SK-N-SH treated with all-trans-retinoic acid at 6 μM for 48 hours (cell line): ENCODE results near the gene SYT3.
"Not testable (repeated sequence)": the region's sequence is repeated elsewhere in the genome, so short reads cannot be mapped to it uniquely, and the experiment has no call there.

ENCODE experiments used
- ATAC-seq: fragments of 200-7000 bp; cut with Tn5 transposase; 3 replicates; pipeline ENCODE4 v1.9.1; 2020; ENCODE audit warnings: mild to moderate bottlenecking, moderate library complexity
- ARNTL ChIP-seq: fragments of 450-650 bp; formaldehyde crosslinking; IDR thresholded peaks from 2 replicates; pipeline ENCODE4 v1.5.0; 2020; ENCODE audit warnings: low read depth, mild to moderate bottlenecking, moderate library complexity, borderline replicate concordance
- CSRNP3 ChIP-seq: fragments of 250-450 bp; sonication (Bioruptor Pico); IDR thresholded peaks from 2 replicates; pipeline ENCODE4 v1.5.1; 2021; ENCODE audit warnings: mild to moderate bottlenecking, moderate library complexity
- POU6F1 ChIP-seq: fragments of 250-450 bp; sonication (Bioruptor Pico); IDR thresholded peaks from 2 replicates; pipeline ENCODE4 v1.8.0; 2021; ENCODE audit warnings: low read depth, mild to moderate bottlenecking, moderate library complexity, borderline replicate concordance
- RARB ChIP-seq: fragments of 250-450 bp; sonication (Bioruptor Pico); IDR thresholded peaks from 2 replicates; pipeline ENCODE4 v1.8.0; 2021; ENCODE audit warnings: mild to moderate bottlenecking, moderate library complexity
- SNAI2 ChIP-seq: fragments of 250-450 bp; sonication (Bioruptor Pico); IDR thresholded peaks from 2 replicates; pipeline ENCODE4 v1.5.0; 2020; ENCODE audit warnings: mild to moderate bottlenecking, moderate library complexity
- TCF4 ChIP-seq: fragments of 250-450 bp; sonication (Bioruptor Pico); IDR thresholded peaks from 2 replicates; pipeline ENCODE4 v1.8.0; 2021; ENCODE audit warnings: mild to moderate bottlenecking, moderate library complexity, borderline replicate concordance
- TOX ChIP-seq: fragments of 250-450 bp; sonication (Bioruptor Pico); IDR thresholded peaks from 2 replicates; pipeline ENCODE4 v1.8.0; 2021; ENCODE audit warnings: mild to moderate bottlenecking, moderate library complexity, borderline replicate concordance
- ZC3H10 ChIP-seq: fragments of 250-450 bp; sonication (Bioruptor Pico); IDR thresholded peaks from 2 replicates; pipeline ENCODE4 v1.5.1; 2021; ENCODE audit warnings: mild to moderate bottlenecking, moderate library complexity
- ZNF70 ChIP-seq: fragments of 450-650 bp; formaldehyde crosslinking; IDR thresholded peaks from 2 replicates; pipeline ENCODE4 v1.5.0; 2020; ENCODE audit warnings: mild to moderate bottlenecking, moderate library complexity
- ZNF8 ChIP-seq: fragments of 450-650 bp; formaldehyde crosslinking; IDR thresholded peaks from 2 replicates; pipeline ENCODE4 v1.5.0; 2020; ENCODE audit warnings: mild to moderate bottlenecking, moderate library complexity

SYT3 gene

GRCh38 chr19:50624949-50625600, 14.6 kb downstream of the SYT3 start:
- no peak for TF ChIP-seq ZC3H10 (CRISPR knock-in tag)
- no peak for ATAC-seq

- peak; percentile 78 for ATAC-seq
Measured at GRCh38 chr19:50620394-50620906, 19.2 kb downstream of the SYT3 start.

GRCh38 chr19:50619184-50619583, 20.5 kb downstream of the SYT3 start:
- not testable (repeated sequence) for ATAC-seq

- ATAC-seq, result not testable (repeated sequence)
Measured at GRCh38 chr19:50618379-50618778, 21.3 kb downstream of the SYT3 start.

GRCh38 chr19:50612504-50613404, 26.9 kb downstream of the SYT3 start:
- not testable (repeated sequence) for ATAC-seq

- no peak for TF ChIP-seq ZNF8
- TF ChIP-seq CSRNP3 (CRISPR knock-in tag), result no peak
- 0 out of 2 replicates have a peak, but pooled peaks have one; percentile 47 for TF ChIP-seq SNAI2
- ATAC-seq, result peak; percentile 81
Measured at GRCh38 chr19:50607874-50608785, 31.6 kb downstream of the SYT3 start.

- no peak for ATAC-seq
Measured at GRCh38 chr19:50607388-50607787, 32.3 kb downstream of the SYT3 start.

More at GRCh38 chr19:50607388-50607787, 32.3 kb downstream of the SYT3 start:
- TF ChIP-seq POU6F1 (CRISPR knock-in tag), result no peak
- no peak for TF ChIP-seq TCF4 (CRISPR knock-in tag)
- TF ChIP-seq ARNTL (CRISPR knock-in tag), result no peak
- no peak for TF ChIP-seq CSRNP3 (CRISPR knock-in tag)
- TF ChIP-seq TOX (CRISPR knock-in tag), result no peak
- no peak for TF ChIP-seq ZNF70
- no peak for TF ChIP-seq RARB (CRISPR knock-in tag)
